GM19043 (cell line): ENCODE measurements around the gene SLC1A2.

Source experiments
- ATAC-seq: cut with Tn5 transposase; IDR thresholded peaks from one replicate; pipeline ENCODE4 v1.9.1; 2021; ENCODE audit warnings: low read depth; ENCODE audit not compliant: unreplicated experiment

SLC1A2 gene

GRCh38 chr11:35204614-35205013 is 214.7 kb downstream of the SLC1A2 start:
- no peak for ATAC-seq
